HEK293 (cell line): ENCODE data around the gene GFOD1.

Experiments used
- CTCF ChIA-PET: fragments of 350-600 bp; formaldehyde crosslinking; extraction: SDS; loops from one replicate; lab custom pipeline; 2021; ENCODE audit warnings: antibody characterized with exemption; lab: Yijun Ruan, JAX
- POLR2A ChIA-PET: fragments of 300-600 bp; formaldehyde crosslinking; extraction: SDS; loops from one replicate; lab custom pipeline; 2020; ENCODE audit warnings: antibody characterized with exemption, inconsistent platforms; lab: Yijun Ruan, JAX
- H3K27ac ChIP-seq: fragments of 200-500 bp; sonication (Bioruptor generic); 2 replicates; pipeline ENCODE4 v1.5.1; 2014; ENCODE audit warnings: low read depth, low read length, control low read depth, inconsistent platforms; ENCODE audit errors: extremely low read depth
- H3K36me3 ChIP-seq, 2 experiments: fragments of 200-500 bp in 1 of 2; sonication (Bioruptor generic) in 1 of 2; 1 replicate in 1 of 2; 2 replicates in 1 of 2; pipeline ENCODE4 v1.5.1; 2014 to 2017; ENCODE audit warnings: inconsistent platforms in 2 of 2, low read length in 2 of 2; ENCODE audit not compliant: control insufficient read depth in 2 of 2, insufficient read depth in 1 of 2
- H3K4me1 ChIP-seq: fragments of 200-500 bp; sonication (Bioruptor generic); 2 replicates; pipeline ENCODE4 v1.5.1; 2014; ENCODE audit warnings: mild to moderate bottlenecking, low read length, inconsistent platforms; ENCODE audit not compliant: control insufficient read depth, insufficient read depth
- H3K4me3 ChIP-seq: 2 replicates; pipeline ENCODE4 v1.5.1; 2011; ENCODE audit warnings: low read depth, mild to moderate bottlenecking, control low read depth, low read length, moderate library complexity
- H3K9me3 ChIP-seq: fragments of 200-500 bp; sonication (Bioruptor generic); 2 replicates; pipeline ENCODE4 v1.5.1; 2014; ENCODE audit warnings: low read depth, low read length, inconsistent platforms; ENCODE audit not compliant: control insufficient read depth, insufficient read depth
- EGR2 ChIP-seq: fragments of 450-650 bp; formaldehyde crosslinking; IDR thresholded peaks from 2 replicates; pipeline ENCODE4 v1.5.1; 2016; ENCODE audit warnings: low read depth, missing biosample characterization, missing genetic modification characterization
- FEZF1 ChIP-seq: fragments of 450-650 bp; formaldehyde crosslinking; IDR thresholded peaks from 2 replicates; pipeline ENCODE4 v1.5.1; 2016; ENCODE audit warnings: missing biosample characterization, missing genetic modification characterization
- KLF16 ChIP-seq: fragments of 450-650 bp; formaldehyde crosslinking; IDR thresholded peaks from 2 replicates; pipeline ENCODE4 v1.5.1; 2017; ENCODE audit warnings: missing biosample characterization, missing genetic modification characterization
- YY2 ChIP-seq: fragments of 450-650 bp; formaldehyde crosslinking; IDR thresholded peaks from 2 replicates; pipeline ENCODE4 v1.5.1; 2016; ENCODE audit warnings: missing biosample characterization, missing genetic modification characterization
- ZBTB21 ChIP-seq: fragments of 450-650 bp; formaldehyde crosslinking; IDR thresholded peaks from 2 replicates; pipeline ENCODE4 v1.5.1; 2017; ENCODE audit warnings: missing biosample characterization, missing genetic modification characterization
- ZFHX2 ChIP-seq: fragments of 450-650 bp; formaldehyde crosslinking; conservative IDR thresholded peaks from 2 replicates; pipeline ENCODE4 v1.5.1; 2016; ENCODE audit warnings: missing biosample characterization, missing genetic modification characterization
- ZNF155 ChIP-seq: fragments of 450-650 bp; formaldehyde crosslinking; IDR thresholded peaks from 2 replicates; pipeline ENCODE4 v1.5.1; 2016; ENCODE audit warnings: missing biosample characterization, missing genetic modification characterization
- ZNF157 ChIP-seq: fragments of 450-650 bp; formaldehyde crosslinking; IDR thresholded peaks from 2 replicates; pipeline ENCODE4 v1.5.1; 2016; ENCODE audit warnings: missing biosample characterization, missing genetic modification characterization
- ZNF175 ChIP-seq: fragments of 450-650 bp; formaldehyde crosslinking; IDR thresholded peaks from 2 replicates; pipeline ENCODE4 v1.5.1; 2016; ENCODE audit warnings: missing biosample characterization, missing genetic modification characterization
- ZNF211 ChIP-seq: fragments of 450-650 bp; formaldehyde crosslinking; IDR thresholded peaks from 2 replicates; pipeline ENCODE4 v1.5.1; 2016; ENCODE audit warnings: low read depth, missing biosample characterization, missing genetic modification characterization
- TF ChIP-seq, protein P1 (sequence below): fragments of 450-650 bp; formaldehyde crosslinking; IDR thresholded peaks from 2 replicates; pipeline ENCODE4 v1.5.1; 2016; ENCODE audit warnings: missing biosample characterization, missing genetic modification characterization
- TF ChIP-seq, protein P2 (sequence below): fragments of 450-650 bp; formaldehyde crosslinking; IDR thresholded peaks from 2 replicates; pipeline ENCODE4 v1.5.1; 2016; ENCODE audit warnings: missing biosample characterization, missing genetic modification characterization
- TF ChIP-seq, protein P3 (sequence below): fragments of 450-650 bp; formaldehyde crosslinking; IDR thresholded peaks from 2 replicates; pipeline ENCODE4 v1.5.1; 2017; ENCODE audit warnings: missing biosample characterization, missing genetic modification characterization
- TF ChIP-seq, protein P4 (sequence below): fragments of 450-650 bp; formaldehyde crosslinking; IDR thresholded peaks from 2 replicates; pipeline ENCODE4 v1.5.1; 2017; ENCODE audit warnings: missing biosample characterization, missing genetic modification characterization
- TF ChIP-seq, protein P5 (sequence below): fragments of 450-650 bp; formaldehyde crosslinking; IDR thresholded peaks from 2 replicates; pipeline ENCODE4 v1.5.1; 2016; ENCODE audit warnings: missing biosample characterization, missing genetic modification characterization
- TF ChIP-seq, protein P6 (sequence below): fragments of 450-650 bp; formaldehyde crosslinking; IDR thresholded peaks from 2 replicates; pipeline ENCODE4 v1.5.1; 2016; ENCODE audit warnings: missing biosample characterization, missing genetic modification characterization
- TF ChIP-seq, protein P7 (sequence below): fragments of 450-650 bp; formaldehyde crosslinking; IDR thresholded peaks from 2 replicates; pipeline ENCODE4 v1.5.1; 2016; ENCODE audit warnings: missing biosample characterization, missing genetic modification characterization
- TF ChIP-seq, protein P8 (sequence below): fragments of 450-650 bp; formaldehyde crosslinking; IDR thresholded peaks from 2 replicates; pipeline ENCODE4 v1.5.1; 2017; ENCODE audit warnings: missing biosample characterization, missing genetic modification characterization

The GFOD1 gene

DNA sequence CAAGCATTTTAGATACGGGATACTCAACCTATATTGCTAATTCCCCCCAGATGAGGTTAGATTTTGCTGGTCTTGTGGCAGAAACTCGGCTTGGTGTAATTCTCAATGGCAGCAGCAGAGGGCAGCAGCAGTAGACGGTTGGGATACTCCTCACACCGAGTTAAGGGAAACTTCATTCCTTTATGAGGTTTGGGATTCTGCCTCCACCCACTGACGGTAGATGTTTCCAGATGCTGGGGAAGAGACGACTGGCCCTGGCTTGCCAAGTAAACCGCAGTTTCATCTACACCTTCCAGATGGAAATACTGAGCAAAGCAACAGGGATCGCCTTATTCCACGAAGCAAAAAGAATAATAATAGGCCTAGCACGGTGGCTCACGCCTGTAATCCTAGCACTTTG, 150.8 kb downstream of the GFOD1 start (continued):
- TF ChIP-seq KLF16 (no peak), ZNF175 (tag by site-specific recombination) (no peak), YY2 (no peak), EGR2 (tag by site-specific recombination) (peak; percentile 22; the same call in 1 of the 2 replicates)
- TF ChIP-seq, protein P1, sequence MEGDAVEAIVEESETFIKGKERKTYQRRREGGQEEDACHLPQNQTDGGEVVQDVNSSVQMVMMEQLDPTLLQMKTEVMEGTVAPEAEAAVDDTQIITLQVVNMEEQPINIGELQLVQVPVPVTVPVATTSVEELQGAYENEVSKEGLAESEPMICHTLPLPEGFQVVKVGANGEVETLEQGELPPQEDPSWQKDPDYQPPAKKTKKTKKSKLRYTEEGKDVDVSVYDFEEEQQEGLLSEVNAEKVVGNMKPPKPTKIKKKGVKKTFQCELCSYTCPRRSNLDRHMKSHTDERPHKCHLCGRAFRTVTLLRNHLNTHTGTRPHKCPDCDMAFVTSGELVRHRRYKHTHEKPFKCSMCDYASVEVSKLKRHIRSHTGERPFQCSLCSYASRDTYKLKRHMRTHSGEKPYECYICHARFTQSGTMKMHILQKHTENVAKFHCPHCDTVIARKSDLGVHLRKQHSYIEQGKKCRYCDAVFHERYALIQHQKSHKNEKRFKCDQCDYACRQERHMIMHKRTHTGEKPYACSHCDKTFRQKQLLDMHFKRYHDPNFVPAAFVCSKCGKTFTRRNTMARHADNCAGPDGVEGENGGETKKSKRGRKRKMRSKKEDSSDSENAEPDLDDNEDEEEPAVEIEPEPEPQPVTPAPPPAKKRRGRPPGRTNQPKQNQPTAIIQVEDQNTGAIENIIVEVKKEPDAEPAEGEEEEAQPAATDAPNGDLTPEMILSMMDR = peak; percentile 76

DNA sequence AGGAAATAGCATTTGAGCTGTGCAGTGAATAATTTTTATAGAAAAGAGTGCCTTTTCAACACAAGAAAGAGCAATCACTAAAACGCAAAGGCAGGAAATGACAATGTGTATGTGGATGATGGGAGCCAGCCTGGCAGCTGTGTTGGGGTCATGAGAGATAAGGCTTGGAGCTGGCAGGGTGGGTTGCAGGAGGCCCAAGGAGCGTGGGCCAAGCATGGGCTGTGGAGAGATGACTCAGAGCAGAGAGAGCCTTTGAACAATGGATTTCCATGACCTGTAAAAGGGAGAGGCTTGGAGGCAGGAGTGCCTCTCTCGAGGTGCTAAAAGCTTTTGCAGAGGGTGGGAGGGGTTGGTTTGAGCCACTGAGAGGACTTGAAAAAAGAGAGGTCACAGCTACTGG, 152.4 kb downstream of the GFOD1 start:
- TF ChIP-seq ZFHX2 (tag by site-specific recombination) (peak; percentile 68), ZBTB21 (tag by site-specific recombination) (no peak), EGR2 (tag by site-specific recombination) (peak; percentile 51; the same call in 1 of the 2 replicates), FEZF1 (peak; percentile 15; the same call in 1 of the 2 replicates)
- TF ChIP-seq, protein P2, sequence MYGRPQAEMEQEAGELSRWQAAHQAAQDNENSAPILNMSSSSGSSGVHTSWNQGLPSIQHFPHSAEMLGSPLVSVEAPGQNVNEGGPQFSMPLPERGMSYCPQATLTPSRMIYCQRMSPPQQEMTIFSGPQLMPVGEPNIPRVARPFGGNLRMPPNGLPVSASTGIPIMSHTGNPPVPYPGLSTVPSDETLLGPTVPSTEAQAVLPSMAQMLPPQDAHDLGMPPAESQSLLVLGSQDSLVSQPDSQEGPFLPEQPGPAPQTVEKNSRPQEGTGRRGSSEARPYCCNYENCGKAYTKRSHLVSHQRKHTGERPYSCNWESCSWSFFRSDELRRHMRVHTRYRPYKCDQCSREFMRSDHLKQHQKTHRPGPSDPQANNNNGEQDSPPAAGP (tag by site-specific recombination) = 0 out of 2 replicates have a peak, but pooled peaks have one; percentile 42
- TF ChIP-seq, protein P3, sequence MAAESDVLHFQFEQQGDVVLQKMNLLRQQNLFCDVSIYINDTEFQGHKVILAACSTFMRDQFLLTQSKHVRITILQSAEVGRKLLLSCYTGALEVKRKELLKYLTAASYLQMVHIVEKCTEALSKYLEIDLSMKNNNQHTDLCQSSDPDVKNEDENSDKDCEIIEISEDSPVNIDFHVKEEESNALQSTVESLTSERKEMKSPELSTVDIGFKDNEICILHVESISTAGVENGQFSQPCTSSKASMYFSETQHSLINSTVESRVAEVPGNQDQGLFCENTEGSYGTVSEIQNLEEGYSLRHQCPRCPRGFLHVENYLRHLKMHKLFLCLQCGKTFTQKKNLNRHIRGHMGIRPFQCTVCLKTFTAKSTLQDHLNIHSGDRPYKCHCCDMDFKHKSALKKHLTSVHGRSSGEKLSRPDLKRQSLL (tag by site-specific recombination) = no peak
- TF ChIP-seq, protein P4, sequence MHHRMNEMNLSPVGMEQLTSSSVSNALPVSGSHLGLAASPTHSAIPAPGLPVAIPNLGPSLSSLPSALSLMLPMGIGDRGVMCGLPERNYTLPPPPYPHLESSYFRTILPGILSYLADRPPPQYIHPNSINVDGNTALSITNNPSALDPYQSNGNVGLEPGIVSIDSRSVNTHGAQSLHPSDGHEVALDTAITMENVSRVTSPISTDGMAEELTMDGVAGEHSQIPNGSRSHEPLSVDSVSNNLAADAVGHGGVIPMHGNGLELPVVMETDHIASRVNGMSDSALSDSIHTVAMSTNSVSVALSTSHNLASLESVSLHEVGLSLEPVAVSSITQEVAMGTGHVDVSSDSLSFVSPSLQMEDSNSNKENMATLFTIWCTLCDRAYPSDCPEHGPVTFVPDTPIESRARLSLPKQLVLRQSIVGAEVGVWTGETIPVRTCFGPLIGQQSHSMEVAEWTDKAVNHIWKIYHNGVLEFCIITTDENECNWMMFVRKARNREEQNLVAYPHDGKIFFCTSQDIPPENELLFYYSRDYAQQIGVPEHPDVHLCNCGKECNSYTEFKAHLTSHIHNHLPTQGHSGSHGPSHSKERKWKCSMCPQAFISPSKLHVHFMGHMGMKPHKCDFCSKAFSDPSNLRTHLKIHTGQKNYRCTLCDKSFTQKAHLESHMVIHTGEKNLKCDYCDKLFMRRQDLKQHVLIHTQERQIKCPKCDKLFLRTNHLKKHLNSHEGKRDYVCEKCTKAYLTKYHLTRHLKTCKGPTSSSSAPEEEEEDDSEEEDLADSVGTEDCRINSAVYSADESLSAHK (tag by site-specific recombination) = no peak
- TF ChIP-seq, protein P5, sequence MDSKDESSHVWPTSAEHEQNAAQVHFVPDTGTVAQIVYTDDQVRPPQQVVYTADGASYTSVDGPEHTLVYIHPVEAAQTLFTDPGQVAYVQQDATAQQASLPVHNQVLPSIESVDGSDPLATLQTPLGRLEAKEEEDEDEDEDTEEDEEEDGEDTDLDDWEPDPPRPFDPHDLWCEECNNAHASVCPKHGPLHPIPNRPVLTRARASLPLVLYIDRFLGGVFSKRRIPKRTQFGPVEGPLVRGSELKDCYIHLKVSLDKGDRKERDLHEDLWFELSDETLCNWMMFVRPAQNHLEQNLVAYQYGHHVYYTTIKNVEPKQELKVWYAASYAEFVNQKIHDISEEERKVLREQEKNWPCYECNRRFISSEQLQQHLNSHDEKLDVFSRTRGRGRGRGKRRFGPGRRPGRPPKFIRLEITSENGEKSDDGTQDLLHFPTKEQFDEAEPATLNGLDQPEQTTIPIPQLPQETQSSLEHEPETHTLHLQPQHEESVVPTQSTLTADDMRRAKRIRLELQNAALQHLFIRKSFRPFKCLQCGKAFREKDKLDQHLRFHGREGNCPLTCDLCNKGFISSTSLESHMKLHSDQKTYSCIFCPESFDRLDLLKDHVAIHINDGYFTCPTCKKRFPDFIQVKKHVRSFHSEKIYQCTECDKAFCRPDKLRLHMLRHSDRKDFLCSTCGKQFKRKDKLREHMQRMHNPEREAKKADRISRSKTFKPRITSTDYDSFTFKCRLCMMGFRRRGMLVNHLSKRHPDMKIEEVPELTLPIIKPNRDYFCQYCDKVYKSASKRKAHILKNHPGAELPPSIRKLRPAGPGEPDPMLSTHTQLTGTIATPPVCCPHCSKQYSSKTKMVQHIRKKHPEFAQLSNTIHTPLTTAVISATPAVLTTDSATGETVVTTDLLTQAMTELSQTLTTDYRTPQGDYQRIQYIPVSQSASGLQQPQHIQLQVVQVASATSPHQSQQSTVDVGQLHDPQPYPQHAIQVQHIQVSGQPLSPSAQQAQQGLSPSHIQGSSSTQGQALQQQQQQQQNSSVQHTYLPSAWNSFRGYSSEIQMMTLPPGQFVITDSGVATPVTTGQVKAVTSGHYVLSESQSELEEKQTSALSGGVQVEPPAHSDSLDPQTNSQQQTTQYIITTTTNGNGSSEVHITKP = no peak
- Histone ChIP-seq H3K27ac (no peak overlapping the region), H3K4me3 (no peak overlapping the region), H3K4me1 (no peaks in the 10 kb centered on the region), H3K9me3 (no peaks in the 10 kb centered on the region), H3K36me3 (no peaks in the 10 kb centered on the region)
- ChIA-PET CTCF (interaction anchor here (0.6 to 2.4 kb wide), 10 partner anchors 61 to 424 kb away, joined by 3 to 15 read pairs (median 4); partner anchors contain the start of gene SIRT5), POLR2A (interaction anchor here (0.9 to 1.2 kb wide), 2 partner anchors 239 to 280 kb away, joined by 3 to 6 read pairs; partner anchors contain the start of genes NOL7 and SIRT5)

DNA sequence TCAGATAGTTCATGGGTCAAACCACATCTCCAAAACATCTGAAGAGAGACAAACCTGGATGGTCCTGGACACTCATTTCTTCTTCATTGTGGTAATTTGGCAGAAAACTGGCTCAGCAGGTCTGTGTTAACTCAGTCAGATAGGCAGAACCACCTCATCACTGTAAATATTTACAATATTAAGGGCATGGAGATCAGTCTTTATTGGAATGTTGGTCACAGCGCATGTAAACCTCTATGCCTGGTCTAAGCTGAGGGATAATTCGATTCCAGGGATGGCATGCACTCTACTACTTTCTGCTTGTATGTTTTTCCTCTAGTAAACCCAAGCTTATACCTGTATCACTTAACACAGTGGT, 155.1 kb downstream of the GFOD1 start:
- Histone ChIP-seq H3K4me3 (no peak overlapping the region), H3K27ac (no peak overlapping the region)
- TF ChIP-seq, protein P6, sequence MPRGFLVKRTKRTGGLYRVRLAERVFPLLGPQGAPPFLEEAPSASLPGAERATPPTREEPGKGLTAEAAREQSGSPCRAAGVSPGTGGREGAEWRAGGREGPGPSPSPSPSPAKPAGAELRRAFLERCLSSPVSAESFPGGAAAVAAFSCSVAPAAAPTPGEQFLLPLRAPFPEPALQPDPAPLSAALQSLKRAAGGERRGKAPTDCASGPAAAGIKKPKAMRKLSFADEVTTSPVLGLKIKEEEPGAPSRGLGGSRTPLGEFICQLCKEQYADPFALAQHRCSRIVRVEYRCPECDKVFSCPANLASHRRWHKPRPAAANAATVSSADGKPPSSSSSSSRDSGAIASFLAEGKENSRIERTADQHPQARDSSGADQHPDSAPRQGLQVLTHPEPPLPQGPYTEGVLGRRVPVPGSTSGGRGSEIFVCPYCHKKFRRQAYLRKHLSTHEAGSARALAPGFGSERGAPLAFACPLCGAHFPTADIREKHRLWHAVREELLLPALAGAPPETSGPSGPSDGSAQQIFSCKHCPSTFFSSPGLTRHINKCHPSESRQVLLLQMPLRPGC (tag by site-specific recombination) = no peak
- TF ChIP-seq, protein P7, sequence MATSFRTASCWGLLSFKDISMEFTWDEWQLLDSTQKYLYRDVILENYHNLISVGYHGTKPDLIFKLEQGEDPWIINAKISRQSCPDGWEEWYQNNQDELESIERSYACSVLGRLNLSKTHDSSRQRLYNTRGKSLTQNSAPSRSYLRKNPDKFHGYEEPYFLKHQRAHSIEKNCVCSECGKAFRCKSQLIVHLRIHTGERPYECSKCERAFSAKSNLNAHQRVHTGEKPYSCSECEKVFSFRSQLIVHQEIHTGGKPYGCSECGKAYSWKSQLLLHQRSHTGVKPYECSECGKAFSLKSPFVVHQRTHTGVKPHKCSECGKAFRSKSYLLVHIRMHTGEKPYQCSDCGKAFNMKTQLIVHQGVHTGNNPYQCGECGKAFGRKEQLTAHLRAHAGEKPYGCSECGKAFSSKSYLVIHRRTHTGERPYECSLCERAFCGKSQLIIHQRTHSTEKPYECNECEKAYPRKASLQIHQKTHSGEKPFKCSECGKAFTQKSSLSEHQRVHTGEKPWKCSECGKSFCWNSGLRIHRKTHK (tag by site-specific recombination) = no peak
- TF ChIP-seq, protein P8, sequence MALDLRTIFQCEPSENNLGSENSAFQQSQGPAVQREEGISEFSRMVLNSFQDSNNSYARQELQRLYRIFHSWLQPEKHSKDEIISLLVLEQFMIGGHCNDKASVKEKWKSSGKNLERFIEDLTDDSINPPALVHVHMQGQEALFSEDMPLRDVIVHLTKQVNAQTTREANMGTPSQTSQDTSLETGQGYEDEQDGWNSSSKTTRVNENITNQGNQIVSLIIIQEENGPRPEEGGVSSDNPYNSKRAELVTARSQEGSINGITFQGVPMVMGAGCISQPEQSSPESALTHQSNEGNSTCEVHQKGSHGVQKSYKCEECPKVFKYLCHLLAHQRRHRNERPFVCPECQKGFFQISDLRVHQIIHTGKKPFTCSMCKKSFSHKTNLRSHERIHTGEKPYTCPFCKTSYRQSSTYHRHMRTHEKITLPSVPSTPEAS (tag by site-specific recombination) = no peak
- TF ChIP-seq ZNF157 (tag by site-specific recombination) (no peak), ZNF211 (tag by site-specific recombination) (no peak), ZNF155 (tag by site-specific recombination) (no peak)
- TF ChIP-seq, all 188 proteins: peak for 0
- peaks cover 3% of the 10 kb centered on the region; the same call in 1 of the 2 replicates for H3K4me1 ChIP-seq
- no peaks in the 10 kb centered on the region for H3K36me3 ChIP-seq
- no peaks in the 10 kb centered on the region for H3K9me3 ChIP-seq
- POLR2A ChIA-PET = no interaction called here
- CTCF ChIA-PET = interaction anchor here (0.5 to 6.9 kb wide), 31 partner anchors 10 to 1080 kb away, joined by 3 to 102 read pairs (median 3); partner anchors contain the start of gene SIRT5
